ENCODE results near the gene CCDC184.

CCDC184 gene

DNA sequence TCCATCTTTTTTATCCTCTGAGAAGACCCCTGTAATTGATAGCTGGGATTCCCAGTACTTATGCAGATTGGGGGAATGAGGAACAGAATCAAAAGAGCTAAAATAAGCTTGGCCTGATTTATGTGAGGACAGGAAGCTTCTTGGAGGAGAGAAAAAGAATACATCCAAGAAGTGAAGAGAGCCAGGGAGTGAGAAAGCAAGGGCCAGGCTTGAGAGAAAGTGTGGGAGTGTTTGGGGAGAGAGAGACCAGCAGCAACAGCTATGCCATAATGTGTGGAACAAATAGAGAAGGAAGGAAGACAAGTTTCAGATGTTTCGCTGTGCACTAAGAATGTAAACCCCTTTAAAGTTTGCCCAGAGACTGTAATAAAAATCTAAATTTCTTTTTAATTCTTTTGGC, 4.0 kb upstream of the CCDC184 start:
- DNase-seq (ENCODE audit: low read depth, low spot score) = no peak

DNA sequence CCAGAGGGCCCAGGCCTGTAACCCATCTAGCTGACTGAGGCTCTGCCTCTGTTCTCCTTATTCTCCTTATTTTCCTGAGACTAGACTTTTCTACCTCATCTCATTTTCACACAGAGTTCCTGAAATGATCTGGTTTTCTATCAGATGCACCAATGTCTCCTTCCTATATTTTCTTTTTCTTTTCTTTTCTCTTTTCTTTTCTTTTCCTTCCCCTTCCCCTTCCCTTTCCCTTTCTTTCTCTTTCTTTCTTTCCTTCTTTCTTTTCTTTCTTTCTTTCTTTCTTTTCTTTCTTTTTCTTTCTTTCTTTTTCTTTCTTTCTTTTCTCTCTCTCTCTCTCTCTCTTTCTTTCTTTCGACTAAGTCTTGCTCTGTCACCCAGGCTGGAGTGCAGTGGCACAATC, 3.0 kb upstream of the CCDC184 start:
- no peak for DNase-seq (ENCODE audit: low read depth, low spot score)

DNA sequence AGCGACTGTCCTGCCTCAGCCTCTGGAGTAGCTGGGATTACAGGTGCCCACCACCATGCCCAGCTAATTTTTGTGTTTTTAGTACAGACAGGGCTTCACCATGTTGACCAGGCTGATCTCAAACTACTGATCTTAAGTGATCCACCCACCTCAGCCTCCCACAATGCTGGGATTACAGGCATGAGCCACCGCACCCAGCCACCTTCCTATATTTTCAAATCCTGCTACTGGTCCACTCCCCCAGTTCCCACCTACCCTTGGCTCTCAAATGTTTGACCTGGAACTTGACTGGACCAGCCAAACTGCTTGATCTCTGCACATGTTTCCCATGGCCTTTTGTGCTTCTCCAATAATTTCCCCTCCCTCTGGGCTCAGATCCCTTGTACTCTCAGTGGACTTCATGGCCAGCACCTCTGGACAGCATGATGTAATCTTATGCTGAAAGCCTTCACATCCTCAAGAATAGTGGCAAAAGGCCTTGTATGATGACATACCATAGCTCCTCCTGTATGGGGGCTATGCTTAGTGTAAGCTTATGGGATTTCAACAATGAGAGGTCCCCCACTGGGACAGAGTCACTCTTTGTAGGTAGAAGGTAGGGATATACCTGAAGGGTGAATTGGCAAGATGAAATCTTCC, 2.5 kb upstream of the CCDC184 start:
- no peak for DNase-seq (ENCODE audit: low read depth, low spot score)

DNA sequence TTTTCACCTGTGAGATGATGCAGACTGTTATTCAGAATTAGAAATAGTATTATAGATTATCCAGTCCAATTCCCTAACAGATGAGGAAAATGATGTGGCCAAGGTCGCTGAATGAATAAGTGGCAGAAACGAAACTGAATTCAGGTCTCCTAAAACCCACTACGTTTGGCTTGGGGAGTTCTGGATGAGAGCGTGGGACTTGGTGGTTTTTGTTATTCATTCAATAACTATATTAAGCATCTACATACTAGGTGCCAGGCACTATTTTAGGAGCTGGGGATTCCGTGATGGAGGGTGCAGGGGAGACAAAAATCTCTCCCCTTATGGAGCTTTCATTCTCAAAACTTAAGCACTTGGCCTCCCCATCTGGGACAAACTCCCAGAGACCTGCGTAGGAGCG, 813 bp upstream of the CCDC184 start:
- DNase-seq (ENCODE audit: low read depth, low spot score) = no peak

DNA sequence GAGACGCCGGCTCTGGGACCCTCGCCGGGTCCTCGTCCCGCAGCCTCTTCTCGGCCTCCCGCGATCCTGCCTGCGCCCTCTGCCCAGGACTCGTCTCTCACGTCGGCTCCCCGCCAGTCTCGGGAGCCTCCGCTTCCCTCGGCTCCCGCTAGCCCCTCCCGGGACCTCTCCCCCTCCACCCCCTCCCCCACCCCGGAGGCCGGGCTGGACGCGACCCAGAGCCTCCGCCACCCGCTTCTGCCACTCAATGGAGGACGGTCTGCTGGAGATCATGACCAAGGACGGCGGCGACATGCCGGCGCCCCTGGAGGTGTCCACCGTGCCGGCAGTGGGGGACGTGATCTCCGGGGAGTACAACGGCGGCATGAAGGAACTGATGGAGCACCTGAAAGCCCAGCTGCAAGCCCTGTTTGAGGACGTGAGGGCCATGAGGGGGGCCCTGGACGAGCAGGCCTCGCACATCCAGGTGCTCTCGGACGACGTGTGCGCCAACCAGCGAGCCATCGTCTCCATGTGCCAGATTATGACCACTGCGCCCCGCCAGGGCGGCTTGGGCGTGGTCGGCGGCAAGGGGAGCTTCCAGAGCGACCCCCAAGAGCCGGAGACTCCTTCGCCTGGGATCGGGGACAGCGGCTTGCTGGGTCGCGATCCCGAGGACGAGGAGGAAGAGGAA, 568 bp downstream of the CCDC184 start:
- no peak for DNase-seq (ENCODE audit: low read depth, low spot score)

DNA sequence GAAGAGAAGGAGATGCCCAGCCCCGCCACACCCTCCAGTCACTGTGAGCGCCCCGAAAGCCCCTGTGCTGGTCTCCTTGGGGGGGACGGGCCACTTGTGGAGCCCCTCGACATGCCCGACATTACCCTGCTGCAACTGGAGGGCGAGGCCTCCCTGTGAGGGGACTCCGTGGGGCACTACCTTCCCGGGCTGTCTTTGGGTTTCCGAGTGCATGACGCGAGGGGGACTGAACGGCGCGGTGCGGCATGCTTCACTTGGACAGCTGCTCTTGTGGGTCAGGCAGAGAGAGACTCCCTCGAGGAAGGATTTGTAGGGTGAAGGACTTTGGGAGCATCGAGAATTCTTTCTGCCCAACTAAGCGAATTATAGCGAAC, 1.1 kb downstream of the CCDC184 start:
- DNase-seq (ENCODE audit: low read depth, low spot score) = no peak

DNA sequence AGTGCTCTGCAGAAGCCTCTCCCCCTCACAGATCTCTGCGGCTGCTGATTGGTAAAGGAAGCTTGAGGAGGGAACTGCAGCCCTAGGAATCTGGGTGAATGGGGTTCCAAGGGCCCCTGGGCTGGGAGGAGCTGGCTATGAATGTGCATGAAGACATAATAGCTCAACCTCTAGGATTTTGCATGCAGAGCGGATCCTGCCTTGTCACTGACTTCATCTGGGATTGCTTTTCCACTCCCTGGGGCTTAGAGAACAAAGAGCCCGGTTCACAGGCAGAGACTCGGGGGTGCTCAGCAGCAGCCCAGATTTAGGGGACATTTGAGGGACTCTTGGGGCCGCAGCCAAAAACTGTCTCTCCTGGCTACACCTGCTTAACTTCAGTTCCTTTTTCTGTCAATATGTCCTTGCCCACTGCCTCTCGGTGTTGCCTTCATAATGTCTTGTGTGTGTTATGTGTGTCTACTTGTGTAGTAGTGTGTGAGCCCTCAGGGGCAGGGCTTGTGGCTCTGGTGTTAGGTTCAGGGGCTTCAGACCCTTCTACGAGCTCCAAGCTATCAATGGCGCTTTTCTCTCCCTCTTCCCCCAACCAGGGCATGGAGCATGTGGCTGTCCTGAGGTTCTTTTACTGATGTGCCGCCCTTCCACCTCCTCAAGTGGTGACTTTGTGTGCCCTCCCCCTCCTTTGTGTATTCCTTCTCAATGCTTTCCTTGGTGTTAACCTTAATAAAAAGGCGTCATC, 1.9 kb downstream of the CCDC184 start:
- DNase-seq (ENCODE audit: low read depth, low spot score) = no peak

DNA sequence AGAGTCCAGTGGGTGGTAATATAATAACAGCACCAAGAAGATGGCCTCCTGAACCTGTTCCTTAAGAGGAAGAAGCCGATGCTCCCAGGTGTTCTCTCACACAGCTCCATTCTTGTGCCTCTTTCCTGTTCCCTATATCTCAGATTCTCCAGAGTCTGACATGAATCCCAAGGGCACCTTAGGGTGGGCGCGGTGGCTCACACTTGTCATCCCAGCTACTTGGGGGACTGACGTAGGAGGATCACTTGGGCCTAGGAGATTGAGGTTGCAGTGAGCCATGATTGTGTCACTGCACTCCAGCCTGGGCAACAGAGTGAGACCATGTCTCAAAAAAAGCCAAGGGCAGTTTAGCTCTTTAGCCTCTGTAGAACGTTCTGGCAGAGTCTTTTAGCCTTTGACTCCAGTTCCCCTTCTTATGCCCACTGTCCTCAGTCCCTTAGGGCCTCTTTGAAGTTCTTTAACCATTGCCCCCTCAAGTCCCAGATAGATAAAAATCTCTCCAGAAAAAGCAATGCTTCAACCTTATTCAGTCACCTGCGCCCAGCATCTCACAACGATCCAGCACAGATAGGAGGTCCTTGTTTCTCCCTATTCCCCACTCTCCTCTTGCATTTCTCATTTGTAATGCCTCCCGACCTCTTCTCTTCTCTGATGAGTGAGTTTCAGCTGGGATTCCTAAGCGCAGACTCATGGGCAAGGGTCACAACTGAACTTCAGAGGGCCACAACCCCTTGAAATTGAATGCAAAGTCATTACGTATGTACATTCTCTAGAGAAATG, 4.7 kb downstream of the CCDC184 start:
- no peak for DNase-seq (ENCODE audit: low read depth, low spot score)

DNA sequence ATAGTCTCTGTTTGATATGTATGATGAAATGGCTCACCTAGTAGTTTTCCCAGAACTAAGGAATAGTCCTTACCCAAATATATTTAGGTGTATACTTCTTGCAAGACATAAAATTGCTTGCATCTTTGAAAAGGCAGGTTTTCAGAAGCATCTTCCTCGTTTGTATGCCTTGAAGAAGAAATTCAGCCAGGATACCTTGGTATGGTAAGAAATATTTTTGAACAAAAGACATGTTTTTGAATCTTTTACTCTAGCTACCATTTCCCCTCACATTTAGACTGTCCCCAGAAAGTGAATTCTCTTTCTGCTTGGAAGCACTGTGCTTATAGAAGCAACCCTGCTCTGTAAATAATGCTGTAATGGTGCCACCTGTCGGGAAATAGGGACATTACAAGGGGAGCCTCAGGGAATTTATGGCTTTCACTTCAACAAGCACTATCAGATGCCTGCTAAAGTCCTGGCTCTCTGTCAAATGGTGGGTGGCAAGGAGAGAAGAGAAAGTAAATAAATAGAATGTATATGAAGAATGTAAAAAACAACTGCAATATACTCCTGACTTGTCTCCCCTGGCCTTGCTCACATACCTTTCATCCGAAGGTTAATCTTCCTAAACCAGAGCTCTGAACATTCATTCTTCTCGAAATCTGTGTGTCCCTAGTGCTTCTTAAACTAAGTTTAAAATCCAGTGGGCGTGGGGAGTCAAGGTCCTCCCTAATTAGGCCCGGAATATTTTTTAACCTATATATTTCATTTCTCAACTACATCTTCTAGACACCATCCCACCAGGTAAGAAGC, 6.1 kb downstream of the CCDC184 start:
- DNase-seq (ENCODE audit: low read depth, low spot score) = peak; percentile 82

DNA sequence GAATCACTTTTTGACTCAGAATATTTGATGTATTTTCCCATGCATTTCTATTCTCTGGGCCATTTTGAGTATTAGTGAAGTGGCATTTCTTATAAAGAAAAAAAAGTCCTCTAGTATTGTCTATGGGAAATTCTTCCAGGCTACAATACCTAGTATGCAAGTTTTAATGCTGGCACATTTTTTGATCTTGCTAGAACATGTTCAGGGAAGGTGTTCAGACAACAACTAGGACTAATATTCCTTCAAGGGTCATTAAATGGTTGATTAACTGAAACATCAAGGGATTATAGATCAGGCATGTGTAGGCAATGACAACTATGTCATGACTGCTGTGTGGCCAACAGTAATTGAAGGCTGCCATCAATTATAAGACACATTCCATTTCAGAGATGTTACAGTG, 7.7 kb downstream of the CCDC184 start:
- DNase-seq (ENCODE audit: low read depth, low spot score) = no peak

DNA sequence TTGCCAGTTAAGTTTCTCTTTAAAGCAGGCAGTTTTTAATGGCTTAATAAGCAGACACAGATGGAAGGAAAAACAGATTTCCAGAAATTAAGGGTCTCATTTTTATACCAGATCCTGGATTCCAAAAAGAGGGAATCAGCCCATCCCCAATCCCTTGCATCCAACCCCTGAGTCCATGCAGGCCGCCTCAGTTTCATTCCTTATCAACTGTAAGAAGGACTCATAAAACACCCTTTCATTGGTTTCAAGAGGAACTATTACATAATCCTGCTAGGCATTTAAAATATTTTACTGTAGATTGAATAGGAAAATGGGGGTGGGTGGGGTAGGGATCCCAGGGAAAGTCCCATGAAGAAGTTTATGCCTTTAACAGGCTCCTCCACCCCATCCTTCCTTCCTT, 9.4 kb downstream of the CCDC184 start:
- no peak for DNase-seq (ENCODE audit: low read depth, low spot score)

DNA sequence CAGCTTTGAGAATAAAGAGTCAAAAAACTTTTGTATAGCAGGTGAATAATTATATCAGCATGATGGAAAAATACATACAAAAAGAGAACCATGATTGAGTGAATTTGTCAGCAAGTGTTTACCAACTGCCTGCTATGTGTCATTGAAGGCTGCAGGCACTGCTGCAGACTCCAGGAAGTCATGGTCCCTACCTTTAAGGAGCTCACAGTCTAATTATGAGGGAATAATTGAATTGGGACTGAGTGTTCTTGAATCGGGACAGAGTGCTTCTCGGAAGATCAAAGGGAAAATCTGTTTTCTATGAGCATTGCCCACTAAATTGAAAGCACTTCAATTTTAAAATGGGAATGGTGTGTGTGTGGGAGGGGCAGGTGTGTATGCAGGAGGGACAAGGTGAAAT, 10.2 kb downstream of the CCDC184 start:
- no peak for DNase-seq (ENCODE audit: low read depth, low spot score)

DNA sequence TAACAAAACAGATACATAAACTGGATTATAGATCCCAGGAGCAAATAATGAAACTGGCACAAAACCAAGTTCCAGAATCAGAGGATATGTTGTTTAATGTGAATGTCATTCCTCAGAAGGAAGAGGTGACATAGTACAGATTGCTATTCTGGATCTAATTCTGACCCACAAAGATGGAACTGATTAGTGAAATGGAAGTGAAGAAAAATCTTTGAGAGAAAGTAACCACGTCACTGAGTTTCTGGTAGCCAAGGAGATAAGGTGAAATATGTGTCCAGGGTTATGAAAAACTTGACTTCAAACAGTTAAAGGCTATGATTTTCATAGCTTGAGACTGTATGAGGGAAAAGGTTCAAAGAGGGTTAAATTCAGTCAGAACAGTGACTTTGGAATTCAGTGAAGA, 11.4 kb downstream of the CCDC184 start:
- DNase-seq (ENCODE audit: low read depth, low spot score) = no peak

DNA sequence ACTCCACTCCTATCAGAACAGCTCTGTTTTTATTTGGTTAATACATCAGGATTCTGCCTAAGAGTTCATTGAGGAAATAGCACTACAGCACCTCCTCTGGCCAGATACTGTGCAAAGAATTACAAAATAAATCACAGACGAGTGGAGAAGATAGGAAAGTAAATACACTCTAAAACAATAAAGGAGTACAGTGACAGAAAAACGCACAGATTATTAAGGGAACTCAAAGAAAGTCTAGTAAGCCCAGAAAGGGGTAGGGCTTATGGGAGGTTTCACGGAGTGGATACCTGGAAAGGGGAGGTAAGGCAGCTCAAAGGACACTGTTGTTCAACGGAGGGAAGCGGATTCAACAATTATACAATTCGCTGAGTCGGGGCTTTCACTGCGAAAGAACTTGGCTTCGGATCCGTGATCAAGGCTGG, 14.1 kb downstream of the CCDC184 start:
- no peak for DNase-seq (ENCODE audit: low read depth, low spot score)

DNA sequence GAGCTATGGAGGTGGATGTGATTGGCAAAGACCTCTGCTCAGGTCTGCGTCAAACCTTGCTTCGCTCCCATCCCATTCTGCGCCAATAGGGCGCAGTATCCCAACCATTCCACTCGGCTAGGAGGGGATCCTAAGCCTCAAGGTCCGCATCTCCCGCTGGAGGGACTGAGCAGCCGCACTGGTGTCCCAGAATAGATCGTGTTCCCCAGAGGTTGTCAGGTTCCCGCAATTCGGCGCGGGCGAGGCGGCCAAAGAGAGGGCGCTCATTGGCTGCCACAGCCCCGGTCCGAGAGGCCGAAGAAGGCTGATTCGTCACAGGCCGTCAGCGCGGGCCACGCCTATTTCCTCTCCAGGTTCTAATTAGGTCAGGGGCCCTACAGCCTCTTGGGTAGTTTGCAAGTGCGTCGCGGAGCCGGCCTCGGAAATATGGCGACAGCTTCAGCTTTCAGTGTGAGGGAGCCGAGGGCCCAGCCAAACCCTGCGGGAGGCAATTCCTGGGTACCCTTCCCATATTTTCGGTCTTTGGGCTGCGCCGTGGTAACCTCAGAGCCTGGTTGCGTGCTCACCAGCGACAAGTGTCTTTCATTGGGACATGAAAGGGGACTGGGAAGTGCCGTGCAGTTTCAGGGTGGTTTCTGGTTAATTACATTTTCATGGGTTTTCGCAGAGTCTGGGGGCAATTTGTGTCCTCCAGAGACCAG, 14.7 kb downstream of the CCDC184 start:
- peak; percentile 98 for DNase-seq (ENCODE audit: low read depth, low spot score)

DNA sequence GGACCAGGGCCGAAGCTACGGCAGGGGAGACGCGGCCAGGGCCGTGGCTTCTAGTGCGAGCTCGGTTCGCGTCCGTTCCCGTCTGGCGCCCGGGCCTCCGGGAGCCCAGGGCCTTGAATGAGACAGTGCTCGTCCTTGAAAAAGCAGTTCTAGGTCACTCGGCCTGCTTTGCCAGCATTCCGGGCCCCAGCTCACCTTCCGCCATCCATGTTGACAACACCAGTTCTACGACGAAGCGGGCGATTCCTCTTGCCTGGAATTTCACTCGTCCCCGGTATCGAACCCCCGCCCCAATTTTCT, 15.2 kb downstream of the CCDC184 start:
- no peak for DNase-seq (ENCODE audit: low read depth, low spot score)

DNA sequence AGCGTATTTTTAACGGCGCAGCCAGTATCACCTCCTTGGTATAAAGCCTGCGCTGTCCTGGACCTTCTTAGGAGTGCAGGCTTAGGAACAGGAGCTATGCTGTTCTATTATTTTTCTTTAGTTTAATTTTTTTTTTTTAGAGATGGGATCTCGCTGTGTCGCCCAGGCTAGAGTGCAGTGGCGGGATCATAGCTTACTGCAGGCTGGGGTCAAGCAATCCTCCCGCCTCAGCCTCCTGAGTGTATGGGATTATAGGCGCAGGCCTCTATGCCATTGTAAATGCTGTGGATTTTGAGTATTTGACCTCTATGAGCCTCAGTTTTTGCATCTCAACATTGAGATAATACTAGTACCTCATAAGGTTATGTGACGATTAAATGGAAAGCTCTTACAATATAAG, 15.5 kb downstream of the CCDC184 start:
- DNase-seq (ENCODE audit: low read depth, low spot score) = no peak

DNA sequence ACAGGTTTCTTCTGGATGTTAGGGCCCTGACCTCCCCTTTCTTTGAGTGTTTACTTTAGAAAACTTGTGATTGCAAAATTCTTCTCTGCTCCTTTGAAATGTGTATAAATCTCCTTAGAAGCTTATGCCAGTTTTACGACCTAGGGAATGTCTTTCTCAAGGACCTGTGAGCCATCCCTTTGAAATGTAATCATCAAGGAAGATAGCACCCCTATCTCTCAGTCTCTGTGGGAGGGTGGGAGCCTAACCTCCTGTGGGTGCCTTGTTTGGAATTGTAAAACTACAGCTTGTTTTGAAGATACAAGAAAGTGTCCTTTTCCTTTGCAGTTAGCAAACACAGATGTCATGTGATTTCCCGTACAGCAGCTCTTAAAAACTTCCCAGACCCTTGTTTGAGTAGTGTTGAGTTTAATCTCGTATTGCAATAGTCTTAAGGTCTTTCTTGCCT, 16.4 kb downstream of the CCDC184 start:
- DNase-seq (ENCODE audit: low read depth, low spot score) = peak; percentile 59

DNA sequence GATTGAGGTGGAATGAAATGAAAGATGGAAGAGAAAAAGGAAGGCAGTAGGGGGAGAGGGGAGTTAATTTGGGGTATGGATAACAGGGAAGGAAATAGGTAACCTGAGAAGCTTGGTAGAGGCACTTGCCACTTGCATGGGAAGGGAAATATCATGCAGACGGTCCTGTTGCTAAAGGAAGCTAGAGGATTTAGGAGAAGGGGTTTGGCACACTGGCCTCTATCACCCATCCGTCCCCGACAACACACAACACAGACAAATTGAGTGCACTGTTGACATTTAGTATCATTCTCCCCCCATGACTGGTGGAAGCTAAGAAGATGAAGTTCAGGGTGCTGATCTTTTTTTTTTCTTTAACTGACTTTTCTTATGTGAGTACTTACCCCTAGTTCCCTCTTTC, 17.6 kb downstream of the CCDC184 start:
- no peak for DNase-seq (ENCODE audit: low read depth, low spot score)

DNA sequence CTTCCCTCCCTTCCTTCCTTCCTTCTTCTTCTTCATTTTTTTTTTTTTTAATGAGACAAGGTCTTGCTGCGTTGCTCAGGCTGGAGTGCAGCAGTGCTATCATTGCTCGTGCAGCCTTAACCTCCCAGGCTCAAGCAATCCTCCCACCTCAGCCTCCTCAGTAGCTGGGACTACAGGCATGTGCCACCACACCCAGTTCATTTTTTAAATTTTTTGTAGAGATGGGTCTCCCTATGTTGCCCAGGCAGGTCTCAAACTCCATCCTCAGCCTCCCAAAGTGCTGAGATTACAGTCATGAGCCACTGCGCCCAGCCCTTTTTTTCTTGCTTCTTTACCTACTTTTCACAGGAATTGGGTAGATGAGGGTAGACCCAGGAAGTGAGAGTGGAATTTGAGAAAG, 18.1 kb downstream of the CCDC184 start:
- no peak for DNase-seq (ENCODE audit: low read depth, low spot score)

DNA sequence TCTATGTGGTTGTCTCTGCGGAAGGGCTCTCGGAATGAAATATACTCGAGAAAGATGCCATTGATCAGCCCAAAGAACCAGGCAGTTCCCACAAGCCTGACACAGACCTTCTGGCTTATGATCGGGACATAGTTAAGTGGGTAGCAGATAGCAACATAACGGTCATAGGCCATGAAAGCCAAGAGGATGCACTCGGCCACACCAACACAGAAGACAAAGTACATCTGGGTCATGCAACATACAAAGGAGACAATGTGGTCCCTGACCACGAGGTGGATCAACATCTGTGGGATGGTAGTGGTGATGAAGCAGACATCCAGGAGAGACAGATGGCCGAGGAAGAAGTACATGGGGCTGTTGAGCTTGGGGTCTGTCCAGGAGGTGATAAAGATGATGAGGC, 19.3 kb downstream of the CCDC184 start:
- no peak for DNase-seq (ENCODE audit: low read depth, low spot score)

Data from ELF-1 (cell line).